GM23338 (cell line): ENCODE results near the gene TMED10.

Source experiments
- CREB1 ChIP-seq: fragments of 250-450 bp; sonication (Bioruptor Pico); IDR thresholded peaks from 2 replicates; pipeline ENCODE4 v1.5.0; 2020; ENCODE audit warnings: low read depth, mild to moderate bottlenecking, moderate library complexity
- EZH2 ChIP-seq: fragments of 200-600 bp; sonication (generic); IDR thresholded peaks from one replicate; pipeline ENCODE4 v1.8.0; 2017; ENCODE audit warnings: antibody characterized with exemption, mild to moderate bottlenecking, low read depth; ENCODE audit not compliant: unreplicated experiment
- EZH2phosphoT487 ChIP-seq: fragments of 200-600 bp; sonication (generic); IDR thresholded peaks from one replicate; pipeline ENCODE4 v1.8.1; 2018; ENCODE audit warnings: antibody characterized with exemption; ENCODE audit not compliant: unreplicated experiment
- JUNB ChIP-seq: IDR thresholded peaks from one replicate; pipeline ENCODE4 v1.6.1; 2016; ENCODE audit warnings: antibody characterized with exemption; ENCODE audit not compliant: unreplicated experiment
- NANOG ChIP-seq: IDR thresholded peaks from 2 replicates; pipeline ENCODE4 v1.6.1; 2016; ENCODE audit warnings: antibody characterized with exemption, borderline replicate concordance
- POLR2AphosphoS5 ChIP-seq: IDR thresholded peaks from 2 replicates; pipeline ENCODE4 v1.6.1; 2016; ENCODE audit warnings: antibody characterized with exemption, low read depth
- ZNF331 ChIP-seq: fragments of 250-450 bp; sonication (Bioruptor Pico); IDR thresholded peaks from 2 replicates; pipeline ENCODE4 v1.5.0; 2020; ENCODE audit warnings: low read depth, mild to moderate bottlenecking, moderate library complexity
- TF ChIP-seq, protein P1 (sequence below), 2 experiments: fragments of 200-600 bp in 1 of 2; sonication (generic) in 1 of 2; conservative IDR thresholded peaks; 2 replicates each; pipeline versions ENCODE4 v1.5.1 to v1.6.1; 2016 to 2017; ENCODE audit warnings: antibody characterized with exemption in 2 of 2, low read depth in 2 of 2, mild to moderate bottlenecking in 2 of 2, moderate library complexity in 1 of 2
- TF ChIP-seq, protein P2 (sequence below): IDR thresholded peaks from one replicate; pipeline ENCODE4 v1.6.1; 2018; ENCODE audit warnings: antibody characterized with exemption; ENCODE audit not compliant: unreplicated experiment
- TF ChIP-seq, protein P3 (sequence below): IDR thresholded peaks from 2 replicates; pipeline ENCODE4 v1.6.1; 2016; ENCODE audit warnings: antibody characterized with exemption
- TF ChIP-seq, protein P4 (sequence below): fragments of 250-450 bp; sonication (Bioruptor Pico); IDR thresholded peaks from 2 replicates; pipeline ENCODE4 v1.5.0; 2020; ENCODE audit warnings: mild to moderate bottlenecking, moderate library complexity

DNA sequence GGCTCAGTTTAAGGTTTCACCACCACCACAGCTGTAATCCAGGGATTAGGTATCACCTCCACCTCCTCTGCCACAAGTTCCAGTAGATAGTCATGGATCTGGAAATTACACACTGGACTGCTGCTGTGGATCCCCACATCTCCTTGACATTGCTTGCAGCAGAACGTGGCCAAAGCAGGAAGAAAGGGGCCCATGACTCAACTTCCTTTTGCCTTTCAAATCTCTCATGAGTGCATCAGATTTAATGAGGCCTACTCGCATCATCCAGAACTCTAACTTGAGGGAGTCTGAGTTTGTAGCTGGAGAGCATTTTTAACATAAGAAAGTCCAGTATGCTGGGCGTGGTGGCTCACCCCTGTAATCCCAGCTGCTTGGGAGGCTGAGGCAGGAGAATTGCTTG is 29.2 kb upstream of the TMED10 start:
- TF ChIP-seq EZH2phosphoT487: no peak
- TF ChIP-seq, protein P1, sequence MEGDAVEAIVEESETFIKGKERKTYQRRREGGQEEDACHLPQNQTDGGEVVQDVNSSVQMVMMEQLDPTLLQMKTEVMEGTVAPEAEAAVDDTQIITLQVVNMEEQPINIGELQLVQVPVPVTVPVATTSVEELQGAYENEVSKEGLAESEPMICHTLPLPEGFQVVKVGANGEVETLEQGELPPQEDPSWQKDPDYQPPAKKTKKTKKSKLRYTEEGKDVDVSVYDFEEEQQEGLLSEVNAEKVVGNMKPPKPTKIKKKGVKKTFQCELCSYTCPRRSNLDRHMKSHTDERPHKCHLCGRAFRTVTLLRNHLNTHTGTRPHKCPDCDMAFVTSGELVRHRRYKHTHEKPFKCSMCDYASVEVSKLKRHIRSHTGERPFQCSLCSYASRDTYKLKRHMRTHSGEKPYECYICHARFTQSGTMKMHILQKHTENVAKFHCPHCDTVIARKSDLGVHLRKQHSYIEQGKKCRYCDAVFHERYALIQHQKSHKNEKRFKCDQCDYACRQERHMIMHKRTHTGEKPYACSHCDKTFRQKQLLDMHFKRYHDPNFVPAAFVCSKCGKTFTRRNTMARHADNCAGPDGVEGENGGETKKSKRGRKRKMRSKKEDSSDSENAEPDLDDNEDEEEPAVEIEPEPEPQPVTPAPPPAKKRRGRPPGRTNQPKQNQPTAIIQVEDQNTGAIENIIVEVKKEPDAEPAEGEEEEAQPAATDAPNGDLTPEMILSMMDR (conservative IDR thresholded peaks at IDR 0.05; ENCODE audit: low read depth in 2 of 2): no peak
- TF ChIP-seq, protein P2, sequence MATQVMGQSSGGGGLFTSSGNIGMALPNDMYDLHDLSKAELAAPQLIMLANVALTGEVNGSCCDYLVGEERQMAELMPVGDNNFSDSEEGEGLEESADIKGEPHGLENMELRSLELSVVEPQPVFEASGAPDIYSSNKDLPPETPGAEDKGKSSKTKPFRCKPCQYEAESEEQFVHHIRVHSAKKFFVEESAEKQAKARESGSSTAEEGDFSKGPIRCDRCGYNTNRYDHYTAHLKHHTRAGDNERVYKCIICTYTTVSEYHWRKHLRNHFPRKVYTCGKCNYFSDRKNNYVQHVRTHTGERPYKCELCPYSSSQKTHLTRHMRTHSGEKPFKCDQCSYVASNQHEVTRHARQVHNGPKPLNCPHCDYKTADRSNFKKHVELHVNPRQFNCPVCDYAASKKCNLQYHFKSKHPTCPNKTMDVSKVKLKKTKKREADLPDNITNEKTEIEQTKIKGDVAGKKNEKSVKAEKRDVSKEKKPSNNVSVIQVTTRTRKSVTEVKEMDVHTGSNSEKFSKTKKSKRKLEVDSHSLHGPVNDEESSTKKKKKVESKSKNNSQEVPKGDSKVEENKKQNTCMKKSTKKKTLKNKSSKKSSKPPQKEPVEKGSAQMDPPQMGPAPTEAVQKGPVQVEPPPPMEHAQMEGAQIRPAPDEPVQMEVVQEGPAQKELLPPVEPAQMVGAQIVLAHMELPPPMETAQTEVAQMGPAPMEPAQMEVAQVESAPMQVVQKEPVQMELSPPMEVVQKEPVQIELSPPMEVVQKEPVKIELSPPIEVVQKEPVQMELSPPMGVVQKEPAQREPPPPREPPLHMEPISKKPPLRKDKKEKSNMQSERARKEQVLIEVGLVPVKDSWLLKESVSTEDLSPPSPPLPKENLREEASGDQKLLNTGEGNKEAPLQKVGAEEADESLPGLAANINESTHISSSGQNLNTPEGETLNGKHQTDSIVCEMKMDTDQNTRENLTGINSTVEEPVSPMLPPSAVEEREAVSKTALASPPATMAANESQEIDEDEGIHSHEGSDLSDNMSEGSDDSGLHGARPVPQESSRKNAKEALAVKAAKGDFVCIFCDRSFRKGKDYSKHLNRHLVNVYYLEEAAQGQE: no peak
- TF ChIP-seq ZNF331 (CRISPR knock-in tag): no peak
- no peak for TF ChIP-seq JUNB
- no peak for TF ChIP-seq NANOG
- no peak for TF ChIP-seq POLR2AphosphoS5
- no peak for TF ChIP-seq EZH2
- TF ChIP-seq CREB1 (CRISPR knock-in tag): no peak
- TF ChIP-seq, protein P3, sequence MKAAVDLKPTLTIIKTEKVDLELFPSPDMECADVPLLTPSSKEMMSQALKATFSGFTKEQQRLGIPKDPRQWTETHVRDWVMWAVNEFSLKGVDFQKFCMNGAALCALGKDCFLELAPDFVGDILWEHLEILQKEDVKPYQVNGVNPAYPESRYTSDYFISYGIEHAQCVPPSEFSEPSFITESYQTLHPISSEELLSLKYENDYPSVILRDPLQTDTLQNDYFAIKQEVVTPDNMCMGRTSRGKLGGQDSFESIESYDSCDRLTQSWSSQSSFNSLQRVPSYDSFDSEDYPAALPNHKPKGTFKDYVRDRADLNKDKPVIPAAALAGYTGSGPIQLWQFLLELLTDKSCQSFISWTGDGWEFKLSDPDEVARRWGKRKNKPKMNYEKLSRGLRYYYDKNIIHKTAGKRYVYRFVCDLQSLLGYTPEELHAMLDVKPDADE: no peak
- TF ChIP-seq, protein P4, sequence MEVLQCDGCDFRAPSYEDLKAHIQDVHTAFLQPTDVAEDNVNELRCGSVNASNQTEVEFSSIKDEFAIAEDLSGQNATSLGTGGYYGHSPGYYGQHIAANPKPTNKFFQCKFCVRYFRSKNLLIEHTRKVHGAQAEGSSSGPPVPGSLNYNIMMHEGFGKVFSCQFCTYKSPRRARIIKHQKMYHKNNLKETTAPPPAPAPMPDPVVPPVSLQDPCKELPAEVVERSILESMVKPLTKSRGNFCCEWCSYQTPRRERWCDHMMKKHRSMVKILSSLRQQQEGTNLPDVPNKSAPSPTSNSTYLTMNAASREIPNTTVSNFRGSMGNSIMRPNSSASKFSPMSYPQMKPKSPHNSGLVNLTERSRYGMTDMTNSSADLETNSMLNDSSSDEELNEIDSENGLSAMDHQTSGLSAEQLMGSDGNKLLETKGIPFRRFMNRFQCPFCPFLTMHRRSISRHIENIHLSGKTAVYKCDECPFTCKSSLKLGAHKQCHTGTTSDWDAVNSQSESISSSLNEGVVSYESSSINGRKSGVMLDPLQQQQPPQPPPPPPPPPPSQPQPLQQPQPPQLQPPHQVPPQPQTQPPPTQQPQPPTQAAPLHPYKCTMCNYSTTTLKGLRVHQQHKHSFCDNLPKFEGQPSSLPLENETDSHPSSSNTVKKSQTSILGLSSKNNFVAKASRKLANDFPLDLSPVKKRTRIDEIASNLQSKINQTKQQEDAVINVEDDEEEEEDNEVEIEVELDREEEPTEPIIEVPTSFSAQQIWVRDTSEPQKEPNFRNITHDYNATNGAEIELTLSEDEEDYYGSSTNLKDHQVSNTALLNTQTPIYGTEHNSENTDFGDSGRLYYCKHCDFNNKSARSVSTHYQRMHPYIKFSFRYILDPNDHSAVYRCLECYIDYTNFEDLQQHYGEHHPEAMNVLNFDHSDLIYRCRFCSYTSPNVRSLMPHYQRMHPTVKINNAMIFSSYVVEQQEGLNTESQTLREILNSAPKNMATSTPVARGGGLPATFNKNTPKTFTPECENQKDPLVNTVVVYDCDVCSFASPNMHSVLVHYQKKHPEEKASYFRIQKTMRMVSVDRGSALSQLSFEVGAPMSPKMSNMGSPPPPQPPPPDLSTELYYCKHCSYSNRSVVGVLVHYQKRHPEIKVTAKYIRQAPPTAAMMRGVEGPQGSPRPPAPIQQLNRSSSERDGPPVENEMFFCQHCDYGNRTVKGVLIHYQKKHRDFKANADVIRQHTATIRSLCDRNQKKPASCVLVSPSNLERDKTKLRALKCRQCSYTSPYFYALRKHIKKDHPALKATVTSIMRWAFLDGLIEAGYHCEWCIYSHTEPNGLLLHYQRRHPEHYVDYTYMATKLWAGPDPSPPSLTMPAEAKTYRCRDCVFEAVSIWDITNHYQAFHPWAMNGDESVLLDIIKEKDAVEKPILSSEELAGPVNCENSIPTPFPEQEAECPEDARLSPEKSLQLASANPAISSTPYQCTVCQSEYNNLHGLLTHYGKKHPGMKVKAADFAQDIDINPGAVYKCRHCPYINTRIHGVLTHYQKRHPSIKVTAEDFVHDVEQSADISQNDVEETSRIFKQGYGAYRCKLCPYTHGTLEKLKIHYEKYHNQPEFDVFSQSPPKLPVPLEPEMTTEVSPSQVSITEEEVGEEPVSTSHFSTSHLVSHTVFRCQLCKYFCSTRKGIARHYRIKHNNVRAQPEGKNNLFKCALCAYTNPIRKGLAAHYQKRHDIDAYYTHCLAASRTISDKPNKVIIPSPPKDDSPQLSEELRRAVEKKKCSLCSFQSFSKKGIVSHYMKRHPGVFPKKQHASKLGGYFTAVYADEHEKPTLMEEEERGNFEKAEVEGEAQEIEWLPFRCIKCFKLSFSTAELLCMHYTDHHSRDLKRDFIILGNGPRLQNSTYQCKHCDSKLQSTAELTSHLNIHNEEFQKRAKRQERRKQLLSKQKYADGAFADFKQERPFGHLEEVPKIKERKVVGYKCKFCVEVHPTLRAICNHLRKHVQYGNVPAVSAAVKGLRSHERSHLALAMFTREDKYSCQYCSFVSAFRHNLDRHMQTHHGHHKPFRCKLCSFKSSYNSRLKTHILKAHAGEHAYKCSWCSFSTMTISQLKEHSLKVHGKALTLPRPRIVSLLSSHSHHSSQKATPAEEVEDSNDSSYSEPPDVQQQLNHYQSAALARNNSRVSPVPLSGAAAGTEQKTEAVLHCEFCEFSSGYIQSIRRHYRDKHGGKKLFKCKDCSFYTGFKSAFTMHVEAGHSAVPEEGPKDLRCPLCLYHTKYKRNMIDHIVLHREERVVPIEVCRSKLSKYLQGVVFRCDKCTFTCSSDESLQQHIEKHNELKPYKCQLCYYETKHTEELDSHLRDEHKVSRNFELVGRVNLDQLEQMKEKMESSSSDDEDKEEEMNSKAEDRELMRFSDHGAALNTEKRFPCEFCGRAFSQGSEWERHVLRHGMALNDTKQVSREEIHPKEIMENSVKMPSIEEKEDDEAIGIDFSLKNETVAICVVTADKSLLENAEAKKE (CRISPR knock-in tag): no peak
